Colonic mucosa (tissue), 4 donors: ENCODE measurements around the gene ERICH6. TPM values are rescaled to one million over a fixed set of nuclear protein-coding genes. Genes with fewer than 3 reads are reported as not detected.

ENCODE experiments used
- DNase-seq: peaks from one replicate; pipeline ENCODE4 v3.0.0-alpha.2; 2020
- H3K27ac ChIP-seq: fragments of 200-600 bp; one replicate; pipeline ENCODE4 v1.8.0; 2021
- H3K27me3 ChIP-seq: fragments of 200-600 bp; one replicate; pipeline ENCODE4 v1.8.0; 2021
- H3K36me3 ChIP-seq: fragments of 200-600 bp; one replicate; pipeline ENCODE4 v1.8.0; 2021
- H3K4me1 ChIP-seq: fragments of 200-600 bp; one replicate; pipeline ENCODE4 v1.8.0; 2021; ENCODE audit warnings: mild to moderate bottlenecking
- H3K4me3 ChIP-seq: fragments of 200-600 bp; one replicate; pipeline ENCODE4 v1.8.0; 2021
- H3K9ac ChIP-seq, 2 donors: one replicate each; pipeline ENCODE4 v1.7.0; 2013; ENCODE audit warnings: control low read depth in 2 of 2, low read depth in 2 of 2, low read length in 2 of 2
- H3K9me3 ChIP-seq: fragments of 200-600 bp; one replicate; pipeline ENCODE4 v1.8.0; 2021
- intact Hi-C: fragments of 100-400 bp; cut with DNase I; formaldehyde crosslinking; loops from one replicate; pipeline ENCODE4 v1.14.1; 2022
- total RNA-seq, 2 donors: library from RNA; stranded (reverse); fragmentation: NEBNext Ultra II Directional in 1 of 2; extraction: Animal tissue kit (Norgen Biotek cat#: 25700) in 1 of 2; gene quantifications; one replicate each; pipeline ENCODE4 v1.2.1, GENCODE V29; 2021
- TF ChIP-seq, protein P1 (sequence below): fragments of 200-600 bp; IDR thresholded peaks from one replicate; pipeline ENCODE4 v1.8.0; 2022; ENCODE audit warnings: antibody characterized with exemption, mild to moderate bottlenecking
- donor health status: healthy.
- donor health status: DM: no; HTN: no; CAD: no.
- donor health status: DM: no; HTN: no; CAD: no.

Gene ERICH6
- total RNA-seq, 2 donors from 2014 or later = not detected

DNA sequence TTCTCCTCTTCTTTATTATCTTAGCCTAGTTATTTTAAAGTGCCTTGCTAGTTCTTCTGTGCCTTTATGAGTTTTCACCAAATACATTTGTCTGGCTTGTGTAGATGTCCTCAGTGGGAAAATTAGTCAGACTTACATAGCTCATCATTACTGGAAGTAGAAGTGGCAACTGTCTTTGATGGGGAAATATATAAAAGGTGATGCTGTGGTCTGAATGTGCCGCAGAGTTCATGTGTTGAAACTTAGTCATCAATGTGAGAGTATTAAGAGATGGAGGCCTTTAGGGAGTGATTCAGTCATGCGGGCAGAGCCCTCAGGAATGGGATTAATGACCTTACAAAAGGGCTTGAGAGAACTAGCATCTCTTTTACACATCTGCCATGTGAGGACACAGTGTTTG is 6.4 kb upstream of the ERICH6 start:
- intact Hi-C loops = no loop called here
- TF ChIP-seq, protein P1, sequence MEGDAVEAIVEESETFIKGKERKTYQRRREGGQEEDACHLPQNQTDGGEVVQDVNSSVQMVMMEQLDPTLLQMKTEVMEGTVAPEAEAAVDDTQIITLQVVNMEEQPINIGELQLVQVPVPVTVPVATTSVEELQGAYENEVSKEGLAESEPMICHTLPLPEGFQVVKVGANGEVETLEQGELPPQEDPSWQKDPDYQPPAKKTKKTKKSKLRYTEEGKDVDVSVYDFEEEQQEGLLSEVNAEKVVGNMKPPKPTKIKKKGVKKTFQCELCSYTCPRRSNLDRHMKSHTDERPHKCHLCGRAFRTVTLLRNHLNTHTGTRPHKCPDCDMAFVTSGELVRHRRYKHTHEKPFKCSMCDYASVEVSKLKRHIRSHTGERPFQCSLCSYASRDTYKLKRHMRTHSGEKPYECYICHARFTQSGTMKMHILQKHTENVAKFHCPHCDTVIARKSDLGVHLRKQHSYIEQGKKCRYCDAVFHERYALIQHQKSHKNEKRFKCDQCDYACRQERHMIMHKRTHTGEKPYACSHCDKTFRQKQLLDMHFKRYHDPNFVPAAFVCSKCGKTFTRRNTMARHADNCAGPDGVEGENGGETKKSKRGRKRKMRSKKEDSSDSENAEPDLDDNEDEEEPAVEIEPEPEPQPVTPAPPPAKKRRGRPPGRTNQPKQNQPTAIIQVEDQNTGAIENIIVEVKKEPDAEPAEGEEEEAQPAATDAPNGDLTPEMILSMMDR = no peak
- DNase-seq = no peak

DNA sequence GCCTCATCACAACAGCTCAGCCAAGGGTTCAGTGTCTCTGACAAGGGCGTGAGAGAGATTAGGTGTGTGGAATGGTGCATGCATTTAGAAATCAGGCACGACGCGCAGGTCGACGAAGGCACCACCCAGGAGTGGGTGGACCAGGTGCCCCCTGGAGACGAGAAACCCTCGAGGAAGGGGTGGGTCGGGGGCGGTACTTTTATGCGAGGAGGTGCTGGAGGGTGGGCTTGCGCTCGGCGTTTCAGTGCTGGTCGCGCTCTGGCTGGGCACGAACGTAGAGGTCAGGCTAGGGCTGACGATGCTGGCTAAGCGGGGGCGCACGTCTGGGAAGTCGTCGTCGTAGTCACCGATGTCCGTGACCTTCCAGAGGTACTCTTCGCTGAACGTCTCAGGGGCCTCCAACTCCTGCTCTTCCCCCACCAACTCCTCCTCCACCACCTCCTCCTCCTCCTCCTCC is 393 bp downstream of the ERICH6 start:
- TF ChIP-seq, protein P1 = no peak
- Histone ChIP-seq H3K4me1 (peaks cover 3% of the 10 kb centered on the region), H3K36me3 (no peaks in the 10 kb centered on the region), H3K27me3 (no peaks in the 10 kb centered on the region), H3K4me3 (peak overlapping the region; percentile 56), H3K9me3 (no peaks in the 10 kb centered on the region), H3K27ac (peak overlapping the region; percentile 63), H3K9ac (peak overlapping the region; percentile 81 to 85)
- peak; percentile 55 for DNase-seq
- intact Hi-C loops = loop anchor here (10.0 kb wide), 2 partner anchors 99 to 159 kb away; partner anchors contain the start of genes EIF2A, SELENOT and SERP1

More for the DNA sequence above, 6.4 kb upstream of the ERICH6 start:
- Histone ChIP-seq H3K27ac (no peak overlapping the region), H3K36me3 (no peaks in the 10 kb centered on the region), H3K27me3 (no peaks in the 10 kb centered on the region), H3K9ac (no peak overlapping the region), H3K9me3 (no peaks in the 10 kb centered on the region), H3K4me1 (no peaks in the 10 kb centered on the region), H3K4me3 (no peak overlapping the region)

DNA sequence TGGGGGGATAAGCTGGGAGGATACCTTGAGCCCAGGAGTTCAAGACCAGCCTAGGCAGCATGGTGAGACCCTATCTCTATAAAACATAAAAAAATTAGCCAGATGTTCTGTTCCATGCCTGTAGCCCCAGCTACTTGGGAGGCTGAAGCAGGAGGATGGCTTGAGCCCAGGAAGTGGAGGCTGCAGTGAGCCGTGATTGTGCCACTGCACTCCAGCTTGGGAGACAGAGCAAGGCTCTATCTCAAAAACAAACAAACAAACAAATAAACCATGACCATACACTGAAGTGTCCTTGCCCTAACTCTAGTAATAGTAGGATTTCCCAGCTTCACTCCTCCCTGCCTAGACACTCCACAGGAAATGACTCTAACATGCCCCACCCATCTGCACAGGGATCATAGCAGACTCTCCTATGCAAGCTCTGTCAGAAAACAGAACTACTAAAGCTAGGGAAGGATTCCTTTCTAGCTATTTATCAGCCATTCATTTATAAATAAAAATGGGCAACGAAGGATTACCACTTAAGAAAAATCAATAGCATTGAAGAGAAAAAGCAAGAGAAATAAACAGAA is 4.6 kb downstream of the ERICH6 start:
- Histone ChIP-seq H3K9ac (no peak overlapping the region), H3K9me3 (no peaks in the 10 kb centered on the region), H3K4me3 (no peak overlapping the region), H3K4me1 (no peaks in the 10 kb centered on the region), H3K27me3 (no peaks in the 10 kb centered on the region), H3K27ac (no peak overlapping the region), H3K36me3 (no peaks in the 10 kb centered on the region)
- intact Hi-C loops = no loop called here
- DNase-seq = no peak
- TF ChIP-seq, protein P1 = no peak

DNA sequence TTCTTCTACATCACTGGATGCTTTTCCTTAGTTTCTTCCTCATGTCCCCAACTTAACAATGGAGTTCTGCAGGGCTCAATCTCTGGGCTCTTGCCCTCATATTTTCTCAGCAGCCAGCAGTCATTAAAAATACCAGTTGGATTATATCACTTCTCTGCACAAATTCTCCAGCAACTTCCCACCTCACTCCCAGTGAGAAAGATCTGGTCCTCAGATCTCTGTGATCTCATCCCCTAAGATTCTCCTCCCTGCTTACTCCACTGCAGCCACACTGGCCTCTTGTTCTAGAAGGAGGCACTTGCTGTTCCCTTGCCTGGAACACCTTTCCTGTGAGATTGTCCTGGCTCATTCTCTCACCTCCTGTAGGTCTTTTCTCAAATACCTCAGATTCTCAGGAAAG is 6.1 kb downstream of the ERICH6 start:
- H3K27ac ChIP-seq = no peak overlapping the region
- no peak overlapping the region for H3K4me3 ChIP-seq
- no peaks in the 10 kb centered on the region for H3K9me3 ChIP-seq
- no peaks in the 10 kb centered on the region for H3K36me3 ChIP-seq
- intact Hi-C loops = no loop called here
- TF ChIP-seq, protein P1 = no peak
- H3K4me1 ChIP-seq = no peaks in the 10 kb centered on the region
- DNase-seq = no peak
- H3K9ac ChIP-seq = no peak overlapping the region
- no peaks in the 10 kb centered on the region for H3K27me3 ChIP-seq

DNA sequence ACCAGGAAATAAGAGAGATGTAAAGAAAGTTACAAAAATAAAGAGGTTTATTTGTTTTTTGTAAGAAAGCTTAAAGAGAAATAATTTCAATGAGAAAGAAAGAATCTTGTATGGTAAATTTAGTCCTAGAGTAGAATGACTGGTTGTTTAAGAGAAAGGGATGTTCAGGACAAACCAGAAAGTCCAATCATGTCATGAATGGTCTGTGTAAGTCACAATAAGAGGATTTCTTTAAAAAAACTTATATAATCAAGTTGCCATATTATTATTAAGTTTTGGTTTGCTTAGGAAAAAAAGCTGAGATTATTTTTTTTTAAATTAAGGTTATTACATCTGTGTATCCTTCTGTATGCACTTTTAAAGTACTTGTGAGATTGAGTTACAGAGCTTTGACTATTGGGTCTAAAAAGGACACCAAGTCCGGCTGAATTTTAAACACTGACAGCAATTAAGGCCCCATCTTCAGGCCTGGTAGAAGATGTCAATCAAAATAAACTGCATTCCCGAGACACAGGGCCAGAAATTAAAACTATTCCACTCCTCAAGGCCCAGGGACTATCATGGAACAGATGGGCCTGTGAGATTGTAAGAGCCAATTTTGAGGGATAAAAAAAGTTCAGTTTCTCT is 12.2 kb downstream of the ERICH6 start:
- no peaks in the 10 kb centered on the region for H3K9me3 ChIP-seq
- H3K4me3 ChIP-seq = no peak overlapping the region
- H3K9ac ChIP-seq = no peak overlapping the region
- TF ChIP-seq, protein P1 = no peak
- no peak overlapping the region for H3K27ac ChIP-seq
- H3K36me3 ChIP-seq = no peaks in the 10 kb centered on the region
- intact Hi-C loops = no loop called here
- H3K4me1 ChIP-seq = no peaks in the 10 kb centered on the region
- H3K27me3 ChIP-seq = no peaks in the 10 kb centered on the region
- no peak for DNase-seq
